Fibroblast of villous mesenchyme (primary cell): ENCODE results near the gene PIK3CG. TPM values are rescaled to one million over a fixed set of nuclear protein-coding genes. Genes with fewer than 3 reads are reported as not detected.
"Not testable (repeated sequence)": the region's sequence is repeated elsewhere in the genome, so short reads cannot be mapped to it uniquely, and the experiment has no call there.

ENCODE experiments used
- DNase-seq: peaks from one replicate; pipeline ENCODE4 v3.0.0-alpha.2; 2010; ENCODE audit warnings: low read depth
- H3K4me3 ChIP-seq: 2 replicates; pipeline ENCODE4 v1.5.1; 2011; ENCODE audit warnings: low read depth, mild to moderate bottlenecking, low read length
- total RNA-seq: library from RNA; depleted of rRNA; stranded (reverse); fragments of >200 nt; gene quantifications from 2 replicates; pipeline ENCODE4 v1.2.3, GENCODE V29; 2012
- TF ChIP-seq, protein P1 (sequence below): IDR thresholded peaks from 2 replicates; pipeline ENCODE4 v1.5.1; 2012; ENCODE audit warnings: low read depth, mild to moderate bottlenecking, low read length; ENCODE audit not compliant: insufficient read depth

PIK3CG gene
- total RNA-seq, 1 donor, result 0.43 TPM

- no peak overlapping the region for H3K4me3 ChIP-seq
- no peak for DNase-seq
- TF ChIP-seq, protein P1, sequence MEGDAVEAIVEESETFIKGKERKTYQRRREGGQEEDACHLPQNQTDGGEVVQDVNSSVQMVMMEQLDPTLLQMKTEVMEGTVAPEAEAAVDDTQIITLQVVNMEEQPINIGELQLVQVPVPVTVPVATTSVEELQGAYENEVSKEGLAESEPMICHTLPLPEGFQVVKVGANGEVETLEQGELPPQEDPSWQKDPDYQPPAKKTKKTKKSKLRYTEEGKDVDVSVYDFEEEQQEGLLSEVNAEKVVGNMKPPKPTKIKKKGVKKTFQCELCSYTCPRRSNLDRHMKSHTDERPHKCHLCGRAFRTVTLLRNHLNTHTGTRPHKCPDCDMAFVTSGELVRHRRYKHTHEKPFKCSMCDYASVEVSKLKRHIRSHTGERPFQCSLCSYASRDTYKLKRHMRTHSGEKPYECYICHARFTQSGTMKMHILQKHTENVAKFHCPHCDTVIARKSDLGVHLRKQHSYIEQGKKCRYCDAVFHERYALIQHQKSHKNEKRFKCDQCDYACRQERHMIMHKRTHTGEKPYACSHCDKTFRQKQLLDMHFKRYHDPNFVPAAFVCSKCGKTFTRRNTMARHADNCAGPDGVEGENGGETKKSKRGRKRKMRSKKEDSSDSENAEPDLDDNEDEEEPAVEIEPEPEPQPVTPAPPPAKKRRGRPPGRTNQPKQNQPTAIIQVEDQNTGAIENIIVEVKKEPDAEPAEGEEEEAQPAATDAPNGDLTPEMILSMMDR, result no peak
These were observed 23.1 kb downstream of the PIK3CG start for GRCh38 chr7:106888204-106888603.

DNA sequence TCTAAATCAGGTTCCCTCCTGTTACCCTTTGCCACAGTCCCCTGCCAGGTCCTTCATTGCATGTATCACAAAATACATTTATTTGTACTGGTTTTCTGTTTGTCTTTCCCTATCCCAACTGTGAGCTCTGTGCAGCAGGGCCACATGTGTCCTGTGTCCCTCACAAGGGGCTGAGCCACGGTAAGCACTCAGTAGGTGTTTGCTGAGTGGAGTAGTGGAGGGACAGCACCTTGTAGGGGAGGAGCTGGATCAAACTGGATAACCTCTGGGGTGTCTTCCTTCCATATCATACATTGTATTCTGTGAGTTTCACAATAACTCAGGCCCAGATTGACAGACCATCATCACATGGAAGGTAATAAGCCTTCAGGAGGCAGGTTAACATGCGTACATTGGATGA, 25.9 kb downstream of the PIK3CG start:
- TF ChIP-seq, protein P1, result no peak

DNA sequence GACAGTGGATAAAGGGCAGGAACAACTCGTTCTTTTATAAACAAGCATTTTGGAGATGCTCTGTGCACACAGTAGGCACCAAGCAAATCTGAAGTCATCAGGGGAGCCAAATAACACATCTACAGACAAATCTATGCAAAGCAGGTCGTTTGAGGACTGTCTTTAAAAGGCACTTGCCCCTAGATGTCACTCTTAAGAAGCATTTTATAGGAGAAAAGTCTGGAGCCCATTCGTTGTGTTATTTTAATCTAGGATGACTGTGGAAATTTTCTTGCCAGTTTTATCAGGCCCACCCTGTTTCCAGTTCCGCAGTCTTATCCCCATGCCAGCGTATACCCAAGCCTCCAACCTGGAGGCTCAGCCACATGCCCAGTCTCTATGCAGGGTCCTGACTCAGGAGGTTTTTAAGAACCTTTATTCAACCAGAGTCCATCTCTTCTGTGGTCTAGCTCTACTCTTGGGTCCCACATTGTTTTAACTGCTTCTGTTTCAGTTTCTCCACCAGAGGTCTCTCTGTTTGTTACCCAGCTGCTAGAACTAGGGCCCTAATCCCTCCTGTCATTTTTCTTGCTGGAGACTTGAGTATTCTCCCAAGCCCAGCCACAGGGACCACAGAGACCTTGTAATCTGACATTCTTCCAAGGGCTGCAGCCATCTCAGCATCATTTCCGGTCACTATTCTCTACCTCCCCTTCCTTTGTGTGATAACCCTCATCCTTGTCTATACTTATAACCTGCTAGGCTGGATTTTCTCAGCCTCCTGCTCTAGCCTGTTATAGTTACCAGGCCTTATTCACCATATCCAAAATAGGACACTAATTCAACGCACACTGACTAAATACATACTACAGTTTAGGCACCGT, 26.7 kb downstream of the PIK3CG start:
- DNase-seq, result no peak
- no peak overlapping the region for H3K4me3 ChIP-seq
- TF ChIP-seq, protein P1, result peak; percentile 17

More for the DNA sequence above, 25.9 kb downstream of the PIK3CG start:
- DNase-seq, result no peak
- H3K4me3 ChIP-seq, result no peak overlapping the region

DNA sequence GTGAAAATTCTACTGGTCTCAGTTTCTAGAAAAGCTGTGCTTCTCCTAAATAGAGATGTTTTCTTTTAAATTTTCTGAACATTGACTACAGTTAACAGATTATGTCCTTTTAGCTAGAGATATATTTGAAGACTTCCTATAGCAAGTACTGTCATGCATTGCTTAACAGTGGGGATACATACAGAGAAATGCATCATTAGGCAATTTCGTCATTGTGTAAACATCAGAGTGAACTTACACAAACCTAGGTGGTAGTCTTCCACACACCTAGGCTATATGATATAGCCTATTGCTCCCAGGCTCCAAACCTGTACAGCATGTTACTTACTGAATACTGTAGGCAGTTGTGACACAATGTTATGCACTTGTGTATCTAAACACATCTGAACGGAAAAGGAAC, 28.5 kb downstream of the PIK3CG start:
- TF ChIP-seq, protein P1, result no peak
- H3K4me3 ChIP-seq, result no peak overlapping the region
- DNase-seq, result no peak

DNA sequence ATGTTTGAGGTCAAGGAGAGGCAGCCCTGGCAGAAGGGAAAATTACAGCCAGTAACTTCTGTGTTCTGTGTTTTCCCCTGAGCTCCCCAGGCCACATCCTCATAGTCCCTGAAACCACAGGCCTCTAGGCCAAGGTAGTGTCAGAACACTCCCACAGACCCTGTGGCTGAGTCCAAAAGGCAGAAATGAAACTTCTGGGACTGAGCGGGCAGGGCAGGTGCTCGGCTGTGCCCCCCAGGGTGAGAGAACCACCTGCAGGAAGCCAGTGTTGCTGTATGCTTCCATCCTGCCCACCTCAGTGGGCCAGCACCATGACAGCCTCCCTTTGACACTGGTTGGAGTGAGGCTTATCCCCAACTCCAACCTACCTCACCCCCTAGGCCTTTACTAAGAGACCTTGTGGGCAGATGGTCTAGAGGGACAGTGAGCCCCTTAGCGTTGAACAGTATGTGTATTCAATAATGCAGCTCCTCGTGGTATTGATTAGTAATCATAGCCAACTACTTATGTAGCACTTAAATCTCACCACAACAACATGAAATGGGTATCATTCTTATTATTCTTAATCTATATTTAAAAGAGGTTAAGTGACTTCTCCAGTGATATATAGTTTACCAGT, 30.3 kb downstream of the PIK3CG start:
- TF ChIP-seq, protein P1, result no peak
- H3K4me3 ChIP-seq, result no peak overlapping the region
- no peak for DNase-seq

DNA sequence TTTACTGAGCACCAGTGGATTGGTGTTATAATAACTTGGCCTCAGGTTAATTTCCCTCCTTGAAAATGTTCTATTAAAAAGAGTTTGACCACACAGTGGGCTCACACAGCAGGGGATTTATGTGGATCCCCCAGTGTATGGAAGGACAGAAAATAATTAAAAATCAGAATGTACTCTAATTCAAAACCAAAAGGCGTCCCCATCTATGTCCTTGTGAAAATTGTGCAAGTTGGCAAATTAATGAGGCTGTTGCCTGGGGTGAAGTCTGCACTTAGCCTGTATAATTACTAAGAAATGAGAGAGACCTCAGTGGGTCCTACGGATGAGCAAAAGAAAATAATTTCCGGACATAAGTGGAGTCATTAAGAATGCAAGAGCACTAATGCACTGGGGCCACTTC, 31.1 kb downstream of the PIK3CG start:
- TF ChIP-seq, protein P1, result no peak
- DNase-seq, result no peak
- no peak overlapping the region for H3K4me3 ChIP-seq

DNA sequence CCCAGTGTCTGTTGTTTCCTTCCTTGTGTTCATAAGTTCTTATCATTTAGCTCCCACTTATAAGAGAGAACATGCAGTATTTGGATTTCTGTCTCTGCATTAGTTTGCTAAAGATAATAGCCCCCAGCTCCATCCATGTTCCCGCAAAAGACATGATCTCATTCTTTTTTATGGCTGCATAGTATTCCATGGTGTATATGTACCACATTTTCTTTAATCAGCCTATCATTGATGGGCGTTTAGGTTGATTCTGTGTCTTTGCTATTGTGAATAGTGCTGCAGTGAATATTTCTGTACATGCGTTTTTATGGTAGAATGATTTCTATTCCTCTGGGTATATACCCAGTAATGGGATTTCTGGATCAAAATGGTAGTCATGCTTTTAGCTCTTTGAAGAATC, 32.5 kb downstream of the PIK3CG start:
- DNase-seq, H3K4me3 ChIP-seq: not testable (repeated sequence)

DNA sequence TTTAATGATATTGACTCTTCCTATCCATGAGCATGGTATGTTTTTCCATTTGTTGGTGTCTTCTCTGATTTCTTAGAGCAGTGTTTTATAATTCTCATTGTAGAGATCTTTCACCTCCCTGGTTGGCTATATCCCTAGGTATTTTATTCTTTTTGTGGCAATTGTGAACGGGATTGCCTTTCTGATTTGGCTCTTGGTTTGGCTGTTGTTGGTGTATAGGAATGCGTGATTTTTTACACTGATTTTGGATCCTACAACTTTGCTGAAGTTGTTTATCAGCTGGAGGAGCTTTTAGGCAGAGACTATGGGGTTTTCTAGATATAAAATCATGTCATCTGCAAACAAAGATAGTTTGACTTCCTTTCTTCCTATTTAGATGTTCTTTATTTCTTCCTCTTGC, 33.9 kb downstream of the PIK3CG start:
- DNase-seq, result not testable (repeated sequence)

More for the DNA sequence above, 33.9 kb downstream of the PIK3CG start:
- not testable (repeated sequence) for H3K4me3 ChIP-seq
